Measurements from ENCODE around the gene OAS1.
"Not testable (repeated sequence)": the region's sequence is repeated elsewhere in the genome, so short reads cannot be mapped to it uniquely, and the experiment has no call there.

Gene OAS1

GRCh38 chr12:112933129-112933505 is 26.4 kb downstream of the OAS1 start:
- no peak for DNase-seq
- intact Hi-C loops (cut with DNase I): no loop called here

- no peak for DNase-seq
- intact Hi-C loops (cut with DNase I): no loop called here
Measured at GRCh38 chr12:112936264-112936663, 29.5 kb downstream of the OAS1 start.

- DNase-seq: no peak
- intact Hi-C loops (cut with DNase I): no loop called here
Measured at GRCh38 chr12:112936927-112937326, 30.2 kb downstream of the OAS1 start.

GRCh38 chr12:112937741-112938719 is 31.3 kb downstream of the OAS1 start, which contains the start of gene OAS3:
Gene OAS3 (plus strand): TSS chr12:112938474. CDS start chr12:112938531, 57 bp downstream.
- DNase-seq: peak; percentile 29 to 90 (median 46)
- intact Hi-C loops (cut with DNase I): no loop called here

GRCh38 chr12:112938751-112939150 is 32.0 kb downstream of the OAS1 start:
- no peak for DNase-seq
- intact Hi-C loops (cut with DNase I): no loop called here

GRCh38 chr12:112939761-112940381 is 33.1 kb downstream of the OAS1 start:
- no peak for DNase-seq
- intact Hi-C loops (cut with DNase I): no loop called here

- DNase-seq: peak in 1 of 10 donors; percentile 73
- intact Hi-C loops (cut with DNase I): no loop called here
Measured at GRCh38 chr12:112941528-112942335, 35.0 kb downstream of the OAS1 start.

- intact Hi-C loops (cut with DNase I): no loop called here
Measured at GRCh38 chr12:112942572-112942971, 35.8 kb downstream of the OAS1 start.

GRCh38 chr12:112944024-112944690 is 37.4 kb downstream of the OAS1 start:
- intact Hi-C loops (cut with DNase I): no loop called here
- DNase-seq: no peak

More at GRCh38 chr12:112942572-112942971, 35.8 kb downstream of the OAS1 start:
- no peak for DNase-seq

- intact Hi-C loops (cut with DNase I): no loop called here
- no peak for DNase-seq
Measured at GRCh38 chr12:112945515-112945914, 38.8 kb downstream of the OAS1 start.

- intact Hi-C loops (cut with DNase I): no loop called here
- peak in 1 of 10 donors; percentile 19 for DNase-seq
Measured at GRCh38 chr12:112946236-112947000, 39.7 kb downstream of the OAS1 start.

- no peak for DNase-seq
- intact Hi-C loops (cut with DNase I): no loop called here
Measured at GRCh38 chr12:112947314-112947713, 40.6 kb downstream of the OAS1 start.

GRCh38 chr12:112947761-112948160 is 41.0 kb downstream of the OAS1 start:
- intact Hi-C loops (cut with DNase I): no loop called here
- no peak for DNase-seq

- intact Hi-C loops (cut with DNase I): no loop called here
- no peak for DNase-seq
Measured at GRCh38 chr12:112948806-112949205, 42.0 kb downstream of the OAS1 start.

GRCh38 chr12:112950701-112951100 is 43.9 kb downstream of the OAS1 start:
- no peak for DNase-seq
- intact Hi-C loops (cut with DNase I): no loop called here

GRCh38 chr12:112957125-112957524 is 50.4 kb downstream of the OAS1 start:
- DNase-seq; intact Hi-C loops (cut with DNase I): not testable (repeated sequence)

- intact Hi-C loops (cut with DNase I): no loop called here
- DNase-seq: no peak
Measured at GRCh38 chr12:112961074-112961473, 54.3 kb downstream of the OAS1 start.

GRCh38 chr12:112961536-112961935 is 54.8 kb downstream of the OAS1 start:
- intact Hi-C loops (cut with DNase I): no loop called here
- no peak for DNase-seq

- peak in 1 of 10 donors; percentile 21 for DNase-seq
- intact Hi-C loops (cut with DNase I): no loop called here
Measured at GRCh38 chr12:112962561-112962960, 55.8 kb downstream of the OAS1 start.
